Ectodermal cell (in vitro differentiated cells): ENCODE measurements around the gene HTR3E.
"Not testable (repeated sequence)": the region's sequence is repeated elsewhere in the genome, so short reads cannot be mapped to it uniquely, and the experiment has no call there.

ENCODE experiments used
- H3K27ac ChIP-seq: 2 replicates; pipeline ENCODE4 v1.7.0; 2013; ENCODE audit warnings: mild to moderate bottlenecking, low read depth, low read length; ENCODE audit not compliant: insufficient read depth, poor library complexity, severe bottlenecking
- H3K27me3 ChIP-seq: 2 replicates; pipeline ENCODE4 v1.7.0; 2013; ENCODE audit warnings: mild to moderate bottlenecking, low read length; ENCODE audit not compliant: insufficient read depth, control insufficient read depth, poor library complexity, severe bottlenecking
- H3K36me3 ChIP-seq: one replicate; pipeline ENCODE4 v1.7.0; 2013; ENCODE audit warnings: low read length; ENCODE audit not compliant: control insufficient read depth, insufficient read depth
- H3K4me1 ChIP-seq: one replicate; pipeline ENCODE4 v1.7.0; 2013; ENCODE audit warnings: low read length; ENCODE audit not compliant: control insufficient read depth, insufficient read depth
- H3K4me3 ChIP-seq: 2 replicates; pipeline ENCODE4 v1.7.0; 2013; ENCODE audit warnings: low read depth, low read length, control low read depth; ENCODE audit not compliant: insufficient read depth
- H3K9me3 ChIP-seq: 2 replicates; pipeline ENCODE4 v1.7.0; 2013; ENCODE audit warnings: mild to moderate bottlenecking, low read length, moderate library complexity; ENCODE audit not compliant: control insufficient read depth
- WGBS, 2 experiments: methylation state at CpG; one replicate each; pipeline ENCODE4 v1.1.7; 2013; ENCODE audit warnings: missing lambda C conversion rate in 2 of 2; 5-methylcytosine and 5-hydroxymethylcytosine counted together

The HTR3E gene

GRCh38 chr3:184149770-184150169, 52.9 kb downstream of the HTR3E start:
- not testable (repeated sequence) for H3K27me3 ChIP-seq, H3K27ac ChIP-seq, H3K9me3 ChIP-seq, H3K36me3 ChIP-seq, H3K4me3 ChIP-seq, H3K4me1 ChIP-seq
- 76 to 78% methylated on average over 6 of the region's 6 CpGs for WGBS, 2 experiments

- 1% methylated on average over 84 of the region's 84 CpGs for whole genome bisulfite sequencing, 2 experiments
- Histone ChIP-seq H3K27ac (peak within 1 kb of the TSS; percentile 90), H3K4me3 (peak within 1 kb of the TSS; percentile 89), H3K9me3 (no peaks in the 10 kb centered on the region), H3K4me1 (peaks cover 20% of the 10 kb centered on the region), H3K36me3 (no peaks in the 10 kb centered on the region), H3K27me3 (no peaks in the 10 kb centered on the region)
These were observed 58.2 kb downstream of the HTR3E start, which contains the start of gene DVL3 for GRCh38 chr3:184154885-184155643. Gene DVL3, plus strand, starts transcription at chr3:184155377. Its CDS starts 259 bp downstream, at chr3:184155636.

DNA sequence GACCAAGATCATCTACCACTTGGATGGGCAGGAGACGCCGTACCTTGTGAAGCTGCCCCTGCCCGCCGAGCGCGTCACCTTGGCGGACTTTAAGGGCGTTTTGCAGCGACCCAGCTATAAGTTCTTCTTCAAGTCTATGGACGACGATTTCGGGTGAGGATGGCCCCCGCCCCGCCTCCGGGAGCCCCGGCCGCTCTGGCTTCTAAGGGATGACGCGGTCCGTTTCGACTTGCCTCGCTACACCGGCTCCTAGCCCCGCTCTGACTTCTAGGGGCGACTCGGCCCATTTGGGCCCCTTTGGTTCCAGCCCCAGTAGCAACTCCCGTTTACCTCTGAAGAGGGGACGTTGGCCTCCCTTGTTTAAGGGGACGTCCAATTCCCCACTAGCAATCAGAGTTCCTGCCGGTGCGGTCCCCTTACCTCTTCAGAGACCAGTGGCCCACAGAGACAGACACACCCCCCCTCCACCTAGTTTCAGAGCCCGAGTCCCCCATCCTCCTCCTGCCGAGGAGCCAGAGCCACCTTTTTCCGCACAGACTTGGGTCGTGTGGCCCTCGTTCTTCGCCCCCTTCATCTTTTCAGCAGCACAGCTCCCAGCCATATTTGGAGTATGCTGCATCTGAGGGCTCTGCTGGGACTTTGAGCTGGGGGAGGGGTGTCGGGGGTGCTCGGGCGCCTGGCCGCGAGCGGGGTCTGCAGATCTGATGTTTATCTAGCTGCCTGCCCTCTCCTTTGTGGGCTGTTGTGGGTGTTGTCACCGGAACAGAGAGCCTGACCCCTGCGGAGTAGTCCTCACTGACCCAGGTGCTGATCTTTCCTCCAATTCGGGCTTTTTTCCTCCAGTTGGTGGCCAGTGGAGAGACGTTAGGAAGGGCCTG, 59.0 kb downstream of the HTR3E start:
- 0% methylated on average over 47 of the region's 47 CpGs for WGBS, 2 experiments

DNA sequence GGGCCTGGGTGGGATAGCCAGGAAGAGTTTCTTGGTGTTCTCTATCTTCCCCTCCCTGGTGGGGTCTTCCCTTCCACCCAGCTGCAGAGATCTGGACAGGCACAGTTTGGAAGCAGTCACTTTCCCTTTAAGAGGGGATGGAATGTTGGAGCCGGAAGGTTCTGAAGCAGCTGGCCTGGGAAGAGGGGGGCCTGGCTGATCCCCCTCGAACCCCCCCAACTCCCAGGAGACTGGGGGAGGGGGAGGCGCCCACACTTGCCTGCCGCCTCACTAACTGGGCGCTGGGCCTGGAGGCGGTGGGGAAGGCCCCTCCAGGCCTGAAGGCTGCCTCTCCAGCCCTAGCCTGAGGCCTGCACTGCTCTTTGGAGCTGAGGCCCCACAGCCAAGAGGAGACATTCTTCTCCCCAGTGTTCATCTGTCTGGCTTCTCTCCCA, 59.7 kb downstream of the HTR3E start:
- Histone ChIP-seq H3K9me3 (no peaks in the 10 kb centered on the region), H3K27ac (peak overlapping the region; percentile 57), H3K36me3 (no peaks in the 10 kb centered on the region), H3K4me1 (peaks cover 20% of the 10 kb centered on the region), H3K4me3 (peak overlapping the region; percentile 89), H3K27me3 (no peaks in the 10 kb centered on the region)
- 1% methylated on average over 6 of the region's 6 CpGs for WGBS, 2 experiments

More for the DNA sequence above, 59.0 kb downstream of the HTR3E start:
- Histone ChIP-seq H3K9me3 (no peaks in the 10 kb centered on the region), H3K27me3 (no peaks in the 10 kb centered on the region), H3K4me3 (peak overlapping the region; percentile 89), H3K36me3 (no peaks in the 10 kb centered on the region), H3K27ac (peak overlapping the region; percentile 78), H3K4me1 (peaks cover 20% of the 10 kb centered on the region)
